H1 (cell line): ENCODE results near the gene CIDEA. TPM values are rescaled to one million over a fixed set of nuclear protein-coding genes. Genes with fewer than 3 reads are reported as not detected.

Experiments used
- CTCF ChIA-PET: fragments of 300-600 bp; sonication (Branson Sonifier 250); formaldehyde crosslinking; loops from one replicate; lab custom pipeline; 2021; ENCODE audit not compliant: partially characterized antibody; lab: Charles Lee
- POLR2A ChIA-PET: fragments of 300-600 bp; sonication (Branson Sonifier 250); formaldehyde crosslinking; loops from one replicate; lab custom pipeline; 2021; ENCODE audit warnings: inconsistent platforms; ENCODE audit not compliant: partially characterized antibody; lab: Charles Lee
- DNase-seq, 2 experiments: peaks; one replicate each; pipeline versions ENCODE4 v3.0.0 to v3.0.0-alpha.2; 2010 to 2022; ENCODE audit warnings: low spot score in 2 of 2, low read depth in 1 of 2, mixed read lengths in 1 of 2
- FAIRE-seq: peaks from 2 replicates; lab custom pipeline; 2011; peaks lifted over from hg19 to GRCh38; lab: Jason Lieb, UNC
- H2AFZ ChIP-seq: 2 replicates; pipeline ENCODE4 v1.8.1; 2012; ENCODE audit warnings: low read length, inconsistent platforms
- H2AK5ac ChIP-seq: 2 replicates; pipeline ENCODE4 v1.6.1; 2013; ENCODE audit warnings: low read depth, low read length
- H2BK120ac ChIP-seq: replicated peaks from 2 replicates; pipeline ENCODE3; 2013; ENCODE audit warnings: low read depth, low read length, inconsistent platforms
- H2BK12ac ChIP-seq: 2 replicates; pipeline ENCODE4 v1.6.1; 2013; ENCODE audit warnings: low read depth, low read length
- H2BK15ac ChIP-seq: 2 replicates; pipeline ENCODE4 v1.6.1; 2013; ENCODE audit warnings: low read length
- H2BK20ac ChIP-seq: 2 replicates; pipeline ENCODE4 v1.6.1; 2013; ENCODE audit warnings: low read length
- H2BK5ac ChIP-seq: 2 replicates; pipeline ENCODE4 v1.6.1; 2013; ENCODE audit warnings: low read depth, low read length
- H3K14ac ChIP-seq: 2 replicates; pipeline ENCODE4 v1.6.1; 2013; ENCODE audit warnings: inconsistent platforms; ENCODE audit not compliant: insufficient read length
- H3K18ac ChIP-seq: 2 replicates; pipeline ENCODE4 v1.6.1; 2013; ENCODE audit warnings: low read length; ENCODE audit errors: extremely low read depth
- H3K23ac ChIP-seq: 2 replicates; pipeline ENCODE4 v1.6.1; 2013; ENCODE audit warnings: inconsistent platforms; ENCODE audit not compliant: insufficient read length
- H3K23me2 ChIP-seq: 2 replicates; pipeline ENCODE4 v1.6.1; 2013; ENCODE audit warnings: low read depth, low read length
- H3K27ac ChIP-seq: 2 replicates; pipeline ENCODE4 v1.6.1; 2011; ENCODE audit warnings: low read depth, low read length, inconsistent platforms
- H3K27me3 ChIP-seq, 4 experiments: replicated peaks in 1 of 4; 1 replicate in 1 of 4; 2 replicates in 3 of 4; pipeline versions ENCODE4 v1.6.1 to v1.8.1; 2011 to 2013; ENCODE audit warnings: low read length in 3 of 4, mild to moderate bottlenecking in 3 of 4, inconsistent platforms in 2 of 4, mixed read lengths in 2 of 4, moderate library complexity in 1 of 4; ENCODE audit not compliant: control insufficient read depth in 3 of 4, insufficient read depth in 3 of 4; ENCODE audit errors: extremely low read depth in 1 of 4
- H3K36me3 ChIP-seq, 4 experiments: 2 replicates each; pipeline versions ENCODE4 v1.6.1 to v1.8.1; 2011 to 2013; ENCODE audit warnings: mild to moderate bottlenecking in 4 of 4, low read length in 3 of 4, moderate library complexity in 2 of 4, control low read depth in 1 of 4, inconsistent platforms in 1 of 4; ENCODE audit not compliant: insufficient read depth in 4 of 4, control insufficient read depth in 2 of 4
- H3K4ac ChIP-seq: replicated peaks from 2 replicates; pipeline ENCODE3; 2013; ENCODE audit warnings: low read length, low read depth, mixed read lengths, inconsistent platforms; ENCODE audit not compliant: insufficient read length
- H3K4me1 ChIP-seq, 4 experiments: replicated peaks in 1 of 4; 1 replicate in 1 of 4; 2 replicates in 3 of 4; pipeline versions ENCODE4 v1.6.1 to v1.8.1; 2011 to 2013; ENCODE audit warnings: low read length in 3 of 4, inconsistent platforms in 2 of 4, mixed read lengths in 1 of 4; ENCODE audit not compliant: insufficient read depth in 4 of 4, control insufficient read depth in 3 of 4
- H3K4me2 ChIP-seq, 2 experiments: 2 replicates each; pipeline versions ENCODE4 v1.6.1 to v1.8.1; 2011 to 2013; ENCODE audit warnings: low read depth in 2 of 2, low read length in 2 of 2, control low read depth in 1 of 2, inconsistent platforms in 1 of 2, mild to moderate bottlenecking in 1 of 2; ENCODE audit not compliant: insufficient read depth in 1 of 2
- H3K4me3 ChIP-seq, 4 experiments: fragments of 200-600, 300-600 bp in 1 of 4; sonication (generic), shearing (Covaris generic), sonication (Bioruptor Twin) in 1 of 4; 2 replicates each; pipeline versions ENCODE4 v1.5.1 to v1.8.1; 2011 to 2016; ENCODE audit warnings: low read length in 4 of 4, low read depth in 3 of 4, control low read depth in 2 of 4, inconsistent platforms in 2 of 4, mild to moderate bottlenecking in 2 of 4, mixed read lengths in 1 of 4, moderate library complexity in 1 of 4; ENCODE audit not compliant: insufficient read depth in 2 of 4; ENCODE audit errors: extremely low read depth in 1 of 4
- H3K56ac ChIP-seq: replicated peaks from 2 replicates; pipeline ENCODE3; 2013; ENCODE audit warnings: low read depth, mild to moderate bottlenecking, mixed read lengths, low read length, inconsistent platforms; ENCODE audit not compliant: insufficient read length
- H3K79me1 ChIP-seq: 2 replicates; pipeline ENCODE4 v1.6.1; 2013; ENCODE audit warnings: low read depth, low read length, control low read depth
- H3K79me2 ChIP-seq, 2 experiments: 2 replicates each; pipeline versions ENCODE4 v1.6.1 to v1.8.1; 2012 to 2013; ENCODE audit warnings: low read length in 2 of 2, mild to moderate bottlenecking in 2 of 2, inconsistent platforms in 1 of 2; ENCODE audit not compliant: insufficient read depth in 2 of 2, control insufficient read depth in 1 of 2
- H3K9ac ChIP-seq, 4 experiments: replicated peaks in 1 of 4; 1 replicate in 1 of 4; 2 replicates in 3 of 4; pipeline versions ENCODE4 v1.6.1 to v1.8.1; 2011 to 2013; ENCODE audit warnings: low read depth in 3 of 4, low read length in 3 of 4, control low read depth in 2 of 4, mild to moderate bottlenecking in 2 of 4, moderate library complexity in 2 of 4, inconsistent platforms in 1 of 4; ENCODE audit errors: extremely low read depth in 1 of 4
- H3K9me3 ChIP-seq, 2 experiments: 2 replicates each; pipeline versions ENCODE4 v1.6.1 to v1.8.1; 2012 to 2013; ENCODE audit warnings: mild to moderate bottlenecking in 2 of 2, moderate library complexity in 2 of 2, control low read depth in 1 of 2, inconsistent platforms in 1 of 2, low read depth in 1 of 2, low read length in 1 of 2, mixed read lengths in 1 of 2; ENCODE audit not compliant: insufficient read depth in 2 of 2
- H4K20me1 ChIP-seq, 2 experiments: replicated peaks in 1 of 2; 2 replicates each; pipeline versions ENCODE3 to v1.8.1; 2011 to 2013; ENCODE audit warnings: inconsistent platforms in 2 of 2, low read length in 2 of 2, mild to moderate bottlenecking in 1 of 2; ENCODE audit not compliant: insufficient read depth in 2 of 2, control insufficient read depth in 1 of 2
- H4K5ac ChIP-seq: 2 replicates; pipeline ENCODE4 v1.6.1; 2013; ENCODE audit warnings: low read length, low read depth, mixed read lengths, inconsistent platforms; ENCODE audit not compliant: insufficient read length
- H4K8ac ChIP-seq: 2 replicates; pipeline ENCODE4 v1.8.0; 2013; ENCODE audit warnings: mild to moderate bottlenecking, moderate library complexity, low read length, inconsistent platforms; ENCODE audit not compliant: insufficient read depth; ENCODE audit errors: extremely low read depth
- H4K91ac ChIP-seq: replicated peaks from 2 replicates; pipeline ENCODE3; 2013; ENCODE audit warnings: low read length, mixed read lengths, inconsistent platforms; ENCODE audit not compliant: insufficient read length
- CBX5 ChIP-seq: fragments of 300-800, 300-1000 bp; sonication (generic); IDR thresholded peaks from 2 replicates; pipeline ENCODE4 v1.7.1; 2016; ENCODE audit warnings: antibody characterized with exemption, low read length, low read depth
- CTBP2 ChIP-seq: IDR thresholded peaks from 2 replicates; pipeline ENCODE4 v1.7.0; 2011; ENCODE audit warnings: borderline replicate concordance, mild to moderate bottlenecking, moderate library complexity, mixed read lengths, low read length; ENCODE audit not compliant: insufficient read depth, insufficient read length
- EZH2 ChIP-seq: fragments of 200-600 bp; sonication (generic); IDR thresholded peaks from 2 replicates; pipeline ENCODE4 v1.7.1; 2012; ENCODE audit warnings: low read depth, mild to moderate bottlenecking, moderate library complexity, low read length, inconsistent platforms; ENCODE audit not compliant: severe bottlenecking
- GTF2F1 ChIP-seq: IDR thresholded peaks from 2 replicates; pipeline ENCODE4 v1.6.1; 2012; ENCODE audit warnings: low read depth, low read length, improper control_type of control experiment, borderline replicate concordance
- KDM4A ChIP-seq: IDR thresholded peaks from one replicate; pipeline ENCODE4 v1.7.1; 2012; ENCODE audit warnings: low read depth, mild to moderate bottlenecking, moderate library complexity, low read length, inconsistent platforms; ENCODE audit not compliant: severe bottlenecking
- PHF8 ChIP-seq: fragments of 200-600 bp; sonication (generic); conservative IDR thresholded peaks from 2 replicates; pipeline ENCODE4 v1.7.1; 2012; ENCODE audit warnings: low read depth, mild to moderate bottlenecking, inconsistent platforms, low read length, moderate library complexity
- RXRA ChIP-seq: IDR thresholded peaks from 2 replicates; pipeline ENCODE4 v1.6.1; 2011; ENCODE audit warnings: low read depth, mild to moderate bottlenecking, low read length, moderate library complexity; ENCODE audit not compliant: insufficient read depth
- TAF1 ChIP-seq: IDR thresholded peaks from 2 replicates; pipeline ENCODE4 v1.6.1; 2011; ENCODE audit warnings: mild to moderate bottlenecking, low read depth, low read length
- TAF7 ChIP-seq: optimal IDR thresholded peaks from 2 replicates; pipeline ENCODE3; 2011; ENCODE audit warnings: low read depth, mild to moderate bottlenecking, inconsistent platforms, low read length, moderate library complexity, borderline replicate concordance
- TBP ChIP-seq: IDR thresholded peaks from 2 replicates; pipeline ENCODE4 v1.6.1; 2011; ENCODE audit warnings: low read depth, low read length, improper control_type of control experiment
- polyA plus RNA-seq, 7 experiments: library from polyadenylated mRNA; depleted of rRNA in 3 of 7; stranded (reverse) in 5 of 7; unstranded in 2 of 7; fragments of >200 nt in 5 of 7; fragments of 200-250 nt in 2 of 7; gene quantifications; 1 replicate in 5 of 7; 2 replicates in 1 of 7; 4 replicates in 1 of 7; pipeline versions ENCODE4 v1.2.1 to v1.2.3, GENCODE V29; 2011 to 2013; ENCODE audit warnings: missing spikeins in 2 of 7, mixed read lengths in 2 of 7
- total RNA-seq: library from RNA; stranded (reverse); fragmentation: NEBNext Ultra II Directional; extraction: Animal tissue kit (Norgen Biotek cat#: 25700); gene quantifications from 2 replicates; pipeline ENCODE4 v1.2.1, GENCODE V29; 2021
- TF ChIP-seq, protein P1 (sequence below), 3 experiments: IDR thresholded peaks; 1 replicate in 2 of 3; 2 replicates in 1 of 3; pipeline versions ENCODE4 v1.5.1 to v1.6.1; 2011; ENCODE audit warnings: low read length in 3 of 3, mild to moderate bottlenecking in 3 of 3, inconsistent platforms in 2 of 3, low read depth in 1 of 3, moderate library complexity in 1 of 3; ENCODE audit not compliant: insufficient read depth in 1 of 3; ENCODE audit errors: control extremely low read depth in 1 of 3

CIDEA gene
- total and polyA plus RNA-seq, 2 of the 8 experiments (the other 6 are each of a cell fraction or from before 2014, with no cell fraction given), result not detected

DNA sequence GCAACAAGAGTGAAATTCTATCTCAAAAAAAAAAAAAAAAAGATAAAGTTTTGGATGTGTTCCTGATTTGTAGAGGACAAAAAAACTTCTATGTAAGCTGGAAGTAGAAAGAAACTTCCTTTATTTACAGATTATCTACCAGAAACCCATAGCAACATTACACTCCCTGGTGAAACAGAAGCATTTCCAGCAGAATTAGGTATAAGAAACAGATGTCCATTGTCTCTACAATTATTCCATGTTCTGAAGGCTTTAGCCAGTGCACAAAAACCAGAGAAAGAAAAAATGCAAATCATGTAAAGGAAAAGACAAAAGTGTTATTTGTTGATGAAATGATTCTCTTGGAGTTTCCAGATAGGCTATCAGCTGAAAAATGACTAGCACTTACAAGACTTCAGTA is 58.8 kb downstream of the CIDEA start:
- H2AK5ac ChIP-seq, result no peak overlapping the region
- peaks cover 0 to 42% (median 6%) of the 10 kb centered on the region in 4 experiments; a peak in 4 of 8 replicates for H3K36me3 ChIP-seq
- H3K23ac ChIP-seq, result no peak overlapping the region
- H3K9ac ChIP-seq, result no peak overlapping the region
- H3K79me1 ChIP-seq, result no peaks in the 10 kb centered on the region; the same call in 1 of the 2 replicates
- H2BK20ac ChIP-seq, result no peak overlapping the region
- no peak overlapping the region for H3K4ac ChIP-seq
- no peak overlapping the region for H3K27ac ChIP-seq
- ChIA-PET POLR2A (interaction anchor here (0.9 to 1.3 kb wide), 2 partner anchors 15 to 18 kb away, joined by 3 to 5 read pairs; no protein-coding TSS in a partner anchor), CTCF (interaction anchor here (0.6 to 11.7 kb wide), 8 partner anchors 10 to 310 kb away, joined by 3 to 96 read pairs (median 6); no protein-coding TSS in a partner anchor)
- no peaks in the 10 kb centered on the region for H3K9me3 ChIP-seq
- no peak overlapping the region for H2BK15ac ChIP-seq
- H3K27me3 ChIP-seq, result peaks cover 0 to 3% (median 0%) of the 10 kb centered on the region in 4 experiments; a peak in 2 of 7 replicates
- H4K91ac ChIP-seq, result no peak overlapping the region
- H3K14ac ChIP-seq, result no peak overlapping the region
- no peak overlapping the region for H3K56ac ChIP-seq
- H2BK120ac ChIP-seq, result no peak overlapping the region
- no peak for DNase-seq
- no peak overlapping the region for H4K5ac ChIP-seq
- no peak overlapping the region for H3K18ac ChIP-seq
- H3K4me1 ChIP-seq, result peaks cover 0 to 3% (median 1%) of the 10 kb centered on the region in 4 experiments; a peak in 3 of 7 replicates
- H3K4me3 ChIP-seq, result no peak overlapping the region
- H2AFZ ChIP-seq, result no peak overlapping the region
- FAIRE-seq, result no peak
- H3K4me2 ChIP-seq, result no peak overlapping the region
- no peak overlapping the region for H2BK12ac ChIP-seq
- H2BK5ac ChIP-seq, result no peak overlapping the region
- H3K79me2 ChIP-seq, result peaks cover 0 to 6% of the 10 kb centered on the region in 2 experiments; a peak in 3 of 4 replicates
- H3K23me2 ChIP-seq, result peaks cover 3% of the 10 kb centered on the region; the same call in 1 of the 2 replicates
- H4K20me1 ChIP-seq, result peaks cover 0 to 2% of the 10 kb centered on the region in 2 experiments
- H4K8ac ChIP-seq, result no peak overlapping the region
- no peak for TF ChIP-seq CBX5
- no peak for TF ChIP-seq RXRA
- no peak for TF ChIP-seq TAF1
- TF ChIP-seq GTF2F1, result no peak
- TF ChIP-seq, protein P1, sequence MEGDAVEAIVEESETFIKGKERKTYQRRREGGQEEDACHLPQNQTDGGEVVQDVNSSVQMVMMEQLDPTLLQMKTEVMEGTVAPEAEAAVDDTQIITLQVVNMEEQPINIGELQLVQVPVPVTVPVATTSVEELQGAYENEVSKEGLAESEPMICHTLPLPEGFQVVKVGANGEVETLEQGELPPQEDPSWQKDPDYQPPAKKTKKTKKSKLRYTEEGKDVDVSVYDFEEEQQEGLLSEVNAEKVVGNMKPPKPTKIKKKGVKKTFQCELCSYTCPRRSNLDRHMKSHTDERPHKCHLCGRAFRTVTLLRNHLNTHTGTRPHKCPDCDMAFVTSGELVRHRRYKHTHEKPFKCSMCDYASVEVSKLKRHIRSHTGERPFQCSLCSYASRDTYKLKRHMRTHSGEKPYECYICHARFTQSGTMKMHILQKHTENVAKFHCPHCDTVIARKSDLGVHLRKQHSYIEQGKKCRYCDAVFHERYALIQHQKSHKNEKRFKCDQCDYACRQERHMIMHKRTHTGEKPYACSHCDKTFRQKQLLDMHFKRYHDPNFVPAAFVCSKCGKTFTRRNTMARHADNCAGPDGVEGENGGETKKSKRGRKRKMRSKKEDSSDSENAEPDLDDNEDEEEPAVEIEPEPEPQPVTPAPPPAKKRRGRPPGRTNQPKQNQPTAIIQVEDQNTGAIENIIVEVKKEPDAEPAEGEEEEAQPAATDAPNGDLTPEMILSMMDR (IDR thresholded peaks at IDR 0.05; ENCODE audit: control extremely low read depth in 1 of 3, insufficient read depth in 1 of 3, low read depth in 1 of 3, low read length in 3 of 3), result no peak
- no peak for TF ChIP-seq TAF7
- no peak for TF ChIP-seq TBP
- no peak for TF ChIP-seq KDM4A
- no peak for TF ChIP-seq CTBP2
- TF ChIP-seq PHF8, result no peak
- no peak for TF ChIP-seq EZH2
